Adrenal gland (tissue), 5 donors: ENCODE results near the gene ARIH1.

Experiments used
- CTCF ChIP-seq, 6 experiments: fragments of 450-650 bp in 4 of 6; fragments of 200-600 bp in 2 of 6; sonication (generic) in 1 of 6; IDR thresholded peaks; 1 replicate in 5 of 6; 2 replicates in 1 of 6; pipeline versions ENCODE4 v1.5.1 to v1.8.0; 2016 to 2021; ENCODE audit warnings: antibody characterized with exemption in 6 of 6, mild to moderate bottlenecking in 2 of 6, moderate library complexity in 1 of 6
- POLR2A ChIP-seq, 2 donors: fragments of 450-650 bp; IDR thresholded peaks; one replicate each; pipeline ENCODE4 v1.6.1; 2017; ENCODE audit warnings: antibody characterized with exemption in 2 of 2, mild to moderate bottlenecking in 2 of 2, moderate library complexity in 1 of 2
- donor health status: DM: no; HTN: no; CAD: no.

GRCh38 chr15:72541674-72542073, 67.5 kb downstream of the ARIH1 start:
- TF ChIP-seq POLR2A (IDR thresholded peaks at IDR 0.05): no peak
- TF ChIP-seq CTCF (IDR thresholded peaks at IDR 0.05): no peak
